ENCODE measurements around the gene MAN2B2.

DNA sequence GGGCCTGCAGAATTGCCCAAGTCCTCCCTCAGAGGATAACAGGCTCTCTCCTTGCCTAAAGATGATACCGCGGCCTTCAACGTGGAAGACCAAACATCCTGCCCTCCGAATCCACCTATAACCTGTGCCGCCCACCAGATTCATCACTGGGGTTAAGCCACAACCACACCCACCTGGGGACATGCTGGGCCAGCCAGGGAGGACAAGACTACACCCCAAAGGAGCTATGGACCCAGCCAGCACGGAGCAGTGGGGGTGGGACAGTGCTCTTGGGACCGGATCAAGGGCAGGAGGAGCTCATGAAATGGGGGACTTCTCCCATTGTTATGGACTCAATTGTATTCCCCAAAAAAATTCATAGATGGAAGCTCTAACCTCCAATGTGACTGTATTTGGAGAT is 6.8 kb upstream of the MAN2B2 start:
- TF ChIP-seq, protein P1, sequence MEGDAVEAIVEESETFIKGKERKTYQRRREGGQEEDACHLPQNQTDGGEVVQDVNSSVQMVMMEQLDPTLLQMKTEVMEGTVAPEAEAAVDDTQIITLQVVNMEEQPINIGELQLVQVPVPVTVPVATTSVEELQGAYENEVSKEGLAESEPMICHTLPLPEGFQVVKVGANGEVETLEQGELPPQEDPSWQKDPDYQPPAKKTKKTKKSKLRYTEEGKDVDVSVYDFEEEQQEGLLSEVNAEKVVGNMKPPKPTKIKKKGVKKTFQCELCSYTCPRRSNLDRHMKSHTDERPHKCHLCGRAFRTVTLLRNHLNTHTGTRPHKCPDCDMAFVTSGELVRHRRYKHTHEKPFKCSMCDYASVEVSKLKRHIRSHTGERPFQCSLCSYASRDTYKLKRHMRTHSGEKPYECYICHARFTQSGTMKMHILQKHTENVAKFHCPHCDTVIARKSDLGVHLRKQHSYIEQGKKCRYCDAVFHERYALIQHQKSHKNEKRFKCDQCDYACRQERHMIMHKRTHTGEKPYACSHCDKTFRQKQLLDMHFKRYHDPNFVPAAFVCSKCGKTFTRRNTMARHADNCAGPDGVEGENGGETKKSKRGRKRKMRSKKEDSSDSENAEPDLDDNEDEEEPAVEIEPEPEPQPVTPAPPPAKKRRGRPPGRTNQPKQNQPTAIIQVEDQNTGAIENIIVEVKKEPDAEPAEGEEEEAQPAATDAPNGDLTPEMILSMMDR (IDR thresholded peaks at IDR 0.05; ENCODE audit: insufficient read depth, low read depth, low read length), result no peak
- TF ChIP-seq EZH2 (IDR thresholded peaks at IDR 0.05; ENCODE audit: insufficient read depth, low read length), result no peak

Data from astrocyte (in vitro differentiated cells and primary cell).